Stimulated activated CD4-positive, alpha-beta T cell treated with anti-CD3 and anti-CD28 coated beads, Interleukin-15, amount 100 ng/mL, for 1 hour (primary cell): ENCODE measurements around the gene PBRM1.

Experiments
- DNase-seq, 2 donors: peaks; one replicate each; pipeline ENCODE4 v3.0.0-alpha.2; 2020; ENCODE audit warnings: low read depth in 1 of 2, low spot score in 1 of 2

The PBRM1 gene

GRCh38 chr3:52574056-52574965 is 111.4 kb downstream of the PBRM1 start:
- DNase-seq, result no peak

DNA sequence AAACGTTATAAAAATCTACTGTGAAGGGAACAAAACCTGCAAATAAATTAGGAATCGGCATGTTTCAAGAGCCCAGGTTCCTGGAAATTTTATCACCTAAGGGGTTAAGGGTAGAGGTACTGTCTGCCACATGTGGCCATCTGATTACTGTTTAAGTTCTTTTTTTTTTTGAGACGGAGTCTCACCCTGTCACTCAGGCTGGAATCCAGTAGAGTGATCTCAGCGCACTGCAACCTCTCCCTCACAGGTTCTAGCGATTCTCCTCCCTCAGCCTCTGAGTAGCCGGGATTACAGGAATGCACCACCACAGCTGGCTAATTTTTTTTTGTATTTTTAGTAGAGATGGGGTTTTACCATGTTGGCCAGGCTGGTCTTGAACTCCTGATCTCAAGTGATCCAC is 113.5 kb downstream of the PBRM1 start:
- no peak for DNase-seq

GRCh38 chr3:52570076-52570475 is 115.6 kb downstream of the PBRM1 start:
- DNase-seq, result no peak

- no peak for DNase-seq
Observed at GRCh38 chr3:52568069-52568468, 117.6 kb downstream of the PBRM1 start.

DNA sequence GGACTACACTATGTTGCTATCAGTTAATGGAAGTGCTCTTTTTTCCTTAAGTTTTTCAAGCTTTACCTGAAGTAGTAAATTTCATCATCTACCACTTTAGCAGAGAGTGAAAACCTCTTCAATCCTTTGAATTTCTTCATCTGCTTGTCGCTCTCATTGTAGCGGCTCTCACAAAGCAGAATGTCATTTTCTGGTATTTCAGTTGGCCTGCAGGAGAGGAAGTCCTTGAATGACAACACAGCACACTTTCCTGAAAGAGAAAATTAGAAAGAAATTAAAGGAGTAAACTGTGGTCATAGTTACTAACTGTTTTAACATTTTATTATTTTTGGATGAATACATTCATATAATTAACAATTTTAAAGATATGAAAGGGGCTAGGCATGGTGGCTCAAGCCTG is 121.7 kb downstream of the PBRM1 start:
- DNase-seq, result no peak

- no peak for DNase-seq
Observed at GRCh38 chr3:52561028-52561747, 124.5 kb downstream of the PBRM1 start.

DNA sequence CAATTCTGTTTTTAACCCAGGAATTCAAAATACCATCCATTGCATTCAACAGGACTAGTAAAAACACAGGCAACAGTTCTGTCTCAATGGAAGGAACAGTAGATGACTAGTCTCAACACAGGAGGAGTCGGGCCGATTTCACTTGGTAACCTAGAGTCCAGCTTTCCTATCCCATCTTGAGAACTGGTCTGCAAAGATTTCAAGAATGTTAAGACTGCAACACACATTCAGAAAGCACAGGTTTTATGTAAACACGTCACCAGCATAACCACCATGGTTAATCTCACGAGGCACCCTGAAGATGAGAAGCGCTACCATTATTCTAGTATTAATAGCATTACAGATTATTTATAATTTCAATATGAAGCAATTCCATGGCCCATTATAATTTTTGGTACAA is 127.3 kb downstream of the PBRM1 start:
- DNase-seq, result no peak

- no peak for DNase-seq
Observed at GRCh38 chr3:52557011-52557960, 128.4 kb downstream of the PBRM1 start.

DNA sequence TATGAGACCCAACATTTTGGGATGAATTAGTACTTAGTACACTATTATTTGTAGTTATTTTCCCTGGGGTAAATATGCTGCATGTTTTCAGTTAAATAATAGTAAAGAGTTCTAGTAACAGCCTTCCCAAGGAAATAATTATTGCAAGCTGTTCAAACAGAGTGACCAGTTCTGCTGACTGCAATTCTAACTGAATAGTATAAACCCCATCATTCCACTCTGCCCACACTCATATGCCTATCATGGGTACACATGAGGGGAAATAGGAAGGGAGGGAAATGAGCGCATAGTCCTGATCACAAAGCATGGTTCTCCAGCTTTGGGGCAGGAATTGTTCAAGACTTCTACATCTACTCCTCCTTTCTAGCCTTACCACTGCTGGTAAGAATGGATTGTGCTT is 130.7 kb downstream of the PBRM1 start:
- DNase-seq, result no peak

- DNase-seq, result no peak
Observed at GRCh38 chr3:52554026-52554755, 131.5 kb downstream of the PBRM1 start.

DNA sequence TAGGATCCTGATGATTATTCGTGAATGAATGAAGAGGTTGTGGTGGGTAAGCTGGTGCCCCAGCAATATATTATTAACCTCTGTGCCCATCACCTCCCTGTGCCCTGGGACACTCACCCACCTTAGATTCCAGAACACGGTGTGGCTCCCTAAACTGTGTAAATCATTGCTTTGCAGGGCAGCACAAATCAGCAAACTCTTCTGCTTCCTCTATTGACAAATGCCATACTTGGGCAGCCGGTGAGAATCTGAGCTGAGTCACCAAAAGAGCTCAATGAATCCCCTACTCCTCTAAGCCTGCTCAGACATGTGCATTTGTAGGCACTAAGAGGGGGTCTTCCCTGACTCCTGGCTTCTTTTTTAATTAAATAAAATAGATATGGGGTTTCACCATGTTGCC is 133.6 kb downstream of the PBRM1 start:
- no peak for DNase-seq

DNA sequence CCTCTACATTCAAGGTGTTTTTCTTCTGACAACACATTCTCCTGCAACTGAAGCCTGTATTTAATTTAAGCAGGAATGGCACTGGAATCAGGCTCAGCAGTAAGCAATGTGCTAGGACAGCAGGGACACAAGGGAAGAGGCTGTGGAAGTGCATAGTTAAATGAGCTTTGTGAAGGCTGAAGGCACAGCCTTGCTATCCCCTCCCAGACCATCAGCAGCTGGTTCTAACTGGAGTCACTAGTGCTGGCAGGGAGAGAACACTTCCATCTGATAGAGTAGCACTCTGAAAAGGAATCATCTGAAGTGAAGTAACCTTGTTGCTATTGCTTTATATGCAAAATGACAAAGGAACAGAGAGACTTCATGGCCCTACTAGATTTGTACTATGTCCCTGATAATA is 134.6 kb downstream of the PBRM1 start:
- DNase-seq, result no peak

DNA sequence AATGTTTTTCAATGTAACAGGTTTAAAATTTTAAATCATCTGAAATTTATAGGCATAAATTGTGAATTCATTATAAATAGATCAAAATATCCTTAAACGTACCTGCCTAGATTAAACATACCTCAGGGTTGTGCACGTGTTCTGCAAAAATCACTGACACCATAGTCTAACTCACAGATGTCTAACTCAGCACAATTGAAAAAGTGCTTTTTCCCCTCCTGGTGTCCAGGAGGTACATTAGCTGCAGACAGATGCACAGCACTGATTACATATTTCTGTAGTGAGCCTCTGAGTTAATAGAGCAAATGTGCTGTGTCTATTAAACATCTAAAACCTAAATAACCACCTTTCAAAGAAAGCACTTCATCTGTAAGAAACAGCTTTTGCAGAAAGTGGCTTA is 138.6 kb downstream of the PBRM1 start:
- DNase-seq, result no peak

DNA sequence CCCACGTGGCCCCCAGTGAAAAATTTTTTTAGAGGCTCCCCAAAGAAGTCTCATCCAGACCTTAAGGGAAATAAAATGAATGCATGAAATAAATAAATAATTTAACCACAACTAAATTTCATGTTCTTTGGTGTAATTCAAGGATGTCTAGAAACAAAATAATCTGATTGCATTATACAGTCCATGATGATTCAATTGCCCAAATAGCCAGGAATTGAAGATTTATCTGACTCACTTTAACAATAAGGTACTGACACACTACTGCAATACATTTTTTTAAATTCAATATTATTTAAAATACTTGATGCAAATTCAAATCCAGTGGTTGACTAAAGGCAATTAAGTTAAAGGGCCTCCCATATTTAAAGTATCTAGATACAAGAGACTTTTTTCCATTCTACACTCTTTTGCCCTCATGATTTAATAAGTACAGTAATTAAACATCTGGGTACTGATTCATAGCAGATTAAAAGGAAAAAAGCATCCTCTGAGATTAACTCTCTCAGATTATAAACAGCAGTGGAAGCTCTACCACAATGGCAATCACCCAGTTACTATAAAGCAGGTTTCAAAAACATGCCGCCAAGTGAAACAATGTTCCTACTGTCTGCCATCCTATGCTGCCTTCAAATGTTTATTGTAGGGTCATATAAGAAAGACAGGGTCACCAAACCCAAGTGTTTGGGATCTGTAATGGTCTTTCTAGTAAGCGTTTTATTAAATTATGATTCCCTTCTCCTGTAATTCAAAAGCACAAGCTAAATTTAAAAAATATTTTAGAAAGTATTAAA is 139.4 kb downstream of the PBRM1 start:
- DNase-seq, result no peak

GRCh38 chr3:52544937-52545336 is 140.8 kb downstream of the PBRM1 start:
- no peak for DNase-seq

- DNase-seq, result no peak
Observed at GRCh38 chr3:52541050-52541449, 144.7 kb downstream of the PBRM1 start.

DNA sequence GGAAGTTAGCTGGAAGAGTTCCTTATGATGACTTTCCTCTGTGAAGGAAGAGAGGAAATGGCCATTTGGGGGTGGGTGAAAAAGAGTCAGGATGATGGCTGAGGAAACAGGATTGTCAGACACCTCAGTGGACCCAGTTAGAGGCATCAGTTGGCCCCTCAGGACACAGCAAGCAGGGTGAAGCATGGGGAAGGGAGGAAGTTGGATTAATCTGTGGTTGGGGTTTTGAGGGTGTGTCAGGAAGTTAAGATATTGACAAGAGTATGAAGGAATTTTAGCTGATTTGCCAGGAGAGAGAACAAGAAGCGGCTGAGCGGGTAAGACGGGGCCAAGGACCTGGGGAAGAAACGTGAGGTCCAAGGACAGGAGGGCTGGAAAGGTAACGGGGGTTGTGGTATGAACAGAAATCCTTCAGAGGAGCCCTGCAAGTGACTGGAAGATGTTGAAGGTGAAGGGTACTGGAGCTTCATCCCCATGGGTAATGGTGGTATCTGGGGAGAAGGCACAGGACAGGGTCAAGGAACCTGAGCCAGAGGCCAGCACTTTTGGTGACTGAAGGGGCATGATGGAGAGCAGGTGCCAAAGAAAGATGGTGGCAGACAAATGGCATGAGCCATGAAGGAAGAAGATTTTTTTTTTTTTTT is 146.6 kb downstream of the PBRM1 start:
- no peak for DNase-seq

- no peak for DNase-seq
Observed at GRCh38 chr3:52537726-52538421, 147.8 kb downstream of the PBRM1 start.

DNA sequence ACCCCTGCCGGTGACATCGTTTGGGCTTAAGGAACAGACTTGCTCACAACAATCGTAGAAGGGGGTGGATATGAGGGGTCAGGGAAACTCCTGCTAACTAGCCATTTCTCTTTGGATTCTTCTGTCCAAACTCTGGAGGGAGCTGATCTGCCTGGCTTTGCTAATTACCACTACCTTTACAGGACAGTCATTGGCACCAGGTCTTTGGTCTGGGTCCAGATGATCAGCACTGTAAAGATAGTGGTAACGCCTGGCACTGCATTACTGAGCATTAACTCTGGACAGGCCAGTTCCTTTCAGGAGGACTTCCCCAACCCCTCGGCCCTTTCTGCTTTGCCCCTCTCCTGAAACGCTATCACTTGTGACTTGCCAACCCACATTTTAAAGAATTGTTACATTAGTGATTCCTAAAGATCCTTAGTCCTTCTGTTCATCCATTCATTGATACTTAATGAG is 148.5 kb downstream of the PBRM1 start:
- no peak for DNase-seq
